MM.1S (cell line): Measurements from ENCODE around the gene SLC6A12.

Experiments used
- EZH2 ChIP-seq: fragments of 300-600 bp; sonication (generic); optimal IDR thresholded peaks from 2 replicates; pipeline ENCODE3; 2017; ENCODE audit warnings: low read depth, mild to moderate bottlenecking, antibody characterized with exemption, low read length, mixed read lengths
- EZH2phosphoT487 ChIP-seq: fragments of 300-600 bp; sonication (generic); IDR thresholded peaks from 2 replicates; pipeline ENCODE4 v1.6.1; 2018; ENCODE audit warnings: antibody characterized with exemption, low read length

DNA sequence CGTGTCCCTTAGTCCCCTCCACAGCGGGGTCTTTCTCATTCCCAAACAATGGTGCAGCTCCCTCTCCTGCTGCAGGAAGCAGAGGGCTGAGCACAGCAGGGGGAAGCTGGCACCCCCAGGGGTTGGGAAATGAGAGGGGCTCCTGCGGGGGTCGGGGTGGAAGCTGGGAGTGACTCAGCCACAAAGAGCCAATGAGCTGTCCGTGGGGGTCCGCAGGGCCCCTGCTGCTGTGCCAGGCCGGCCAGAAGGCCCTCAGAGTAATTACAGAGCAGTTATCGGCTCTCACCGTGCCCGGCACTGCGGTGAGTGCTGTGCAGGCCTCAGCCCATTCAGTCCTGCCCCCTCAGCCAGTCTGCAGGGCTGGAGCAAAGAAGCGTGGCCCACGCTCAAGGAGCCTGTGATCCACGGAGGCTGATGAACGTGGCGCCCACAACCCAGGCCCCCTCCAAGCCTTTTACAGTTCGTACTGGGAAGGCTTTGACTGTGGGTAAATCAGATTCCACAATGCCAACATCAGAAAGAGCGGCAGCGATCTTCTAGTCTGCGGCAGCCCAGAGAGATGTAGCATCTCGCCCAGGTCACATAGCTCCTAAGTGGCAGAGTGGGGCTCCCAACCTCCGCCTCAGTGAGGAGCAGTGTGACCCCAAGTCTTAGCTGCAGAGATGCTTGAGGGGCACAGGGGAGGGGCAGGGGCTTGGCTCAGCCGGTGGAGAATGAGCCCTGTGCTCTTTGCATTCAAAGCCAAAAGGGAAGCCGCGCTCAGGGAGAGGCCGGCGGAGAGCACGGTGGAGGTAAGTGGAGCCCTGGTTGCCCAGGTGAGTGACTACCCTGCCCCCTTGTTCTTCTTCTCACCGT, 43.4 kb downstream of the SLC6A12 start:
- TF ChIP-seq EZH2phosphoT487 (no peak), EZH2 (no peak)
